Adrenal gland (tissue), 5 donors: ENCODE data around the gene IL1RAPL1.
"Not testable (repeated sequence)": the region's sequence is repeated elsewhere in the genome, so short reads cannot be mapped to it uniquely, and the experiment has no call there.

ENCODE experiments used
- CTCF ChIP-seq, 6 experiments: fragments of 450-650 bp in 4 of 6; fragments of 200-600 bp in 2 of 6; sonication (generic) in 1 of 6; IDR thresholded peaks; 1 replicate in 5 of 6; 2 replicates in 1 of 6; pipeline versions ENCODE4 v1.5.1 to v1.8.0; 2016 to 2021; ENCODE audit warnings: antibody characterized with exemption in 6 of 6, mild to moderate bottlenecking in 2 of 6, moderate library complexity in 1 of 6
- POLR2A ChIP-seq, 2 donors: fragments of 450-650 bp; IDR thresholded peaks; one replicate each; pipeline ENCODE4 v1.6.1; 2017; ENCODE audit warnings: antibody characterized with exemption in 2 of 2, mild to moderate bottlenecking in 2 of 2, moderate library complexity in 1 of 2
- donor health status: DM: no; HTN: no; CAD: no.

GRCh38 chrX:29332429-29332828 is 745.2 kb downstream of the IL1RAPL1 start:
- not testable (repeated sequence) for TF ChIP-seq CTCF, POLR2A (IDR thresholded peaks at IDR 0.05)
